SH-SY5Y (cell line): ENCODE data around the gene TSPEAR.

Experiments used
- GATA2 ChIP-seq: IDR thresholded peaks from 2 replicates; pipeline ENCODE4 v1.6.1; 2011; ENCODE audit warnings: mild to moderate bottlenecking, low read depth, low read length
- GATA3 ChIP-seq: IDR thresholded peaks from 2 replicates; pipeline ENCODE4 v1.6.1; 2011; ENCODE audit warnings: low read depth, mild to moderate bottlenecking, low read length, moderate library complexity

GRCh38 chr21:44530903-44531605 lies 180.3 kb downstream of the TSPEAR start:
- no peak for TF ChIP-seq GATA3
- TF ChIP-seq GATA2: no peak
